ENCODE data around the gene RMND5A.
"Not testable (repeated sequence)": the region's sequence is repeated elsewhere in the genome, so short reads cannot be mapped to it uniquely, and the experiment has no call there.

RMND5A gene, protein sequence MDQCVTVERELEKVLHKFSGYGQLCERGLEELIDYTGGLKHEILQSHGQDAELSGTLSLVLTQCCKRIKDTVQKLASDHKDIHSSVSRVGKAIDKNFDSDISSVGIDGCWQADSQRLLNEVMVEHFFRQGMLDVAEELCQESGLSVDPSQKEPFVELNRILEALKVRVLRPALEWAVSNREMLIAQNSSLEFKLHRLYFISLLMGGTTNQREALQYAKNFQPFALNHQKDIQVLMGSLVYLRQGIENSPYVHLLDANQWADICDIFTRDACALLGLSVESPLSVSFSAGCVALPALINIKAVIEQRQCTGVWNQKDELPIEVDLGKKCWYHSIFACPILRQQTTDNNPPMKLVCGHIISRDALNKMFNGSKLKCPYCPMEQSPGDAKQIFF

DNA sequence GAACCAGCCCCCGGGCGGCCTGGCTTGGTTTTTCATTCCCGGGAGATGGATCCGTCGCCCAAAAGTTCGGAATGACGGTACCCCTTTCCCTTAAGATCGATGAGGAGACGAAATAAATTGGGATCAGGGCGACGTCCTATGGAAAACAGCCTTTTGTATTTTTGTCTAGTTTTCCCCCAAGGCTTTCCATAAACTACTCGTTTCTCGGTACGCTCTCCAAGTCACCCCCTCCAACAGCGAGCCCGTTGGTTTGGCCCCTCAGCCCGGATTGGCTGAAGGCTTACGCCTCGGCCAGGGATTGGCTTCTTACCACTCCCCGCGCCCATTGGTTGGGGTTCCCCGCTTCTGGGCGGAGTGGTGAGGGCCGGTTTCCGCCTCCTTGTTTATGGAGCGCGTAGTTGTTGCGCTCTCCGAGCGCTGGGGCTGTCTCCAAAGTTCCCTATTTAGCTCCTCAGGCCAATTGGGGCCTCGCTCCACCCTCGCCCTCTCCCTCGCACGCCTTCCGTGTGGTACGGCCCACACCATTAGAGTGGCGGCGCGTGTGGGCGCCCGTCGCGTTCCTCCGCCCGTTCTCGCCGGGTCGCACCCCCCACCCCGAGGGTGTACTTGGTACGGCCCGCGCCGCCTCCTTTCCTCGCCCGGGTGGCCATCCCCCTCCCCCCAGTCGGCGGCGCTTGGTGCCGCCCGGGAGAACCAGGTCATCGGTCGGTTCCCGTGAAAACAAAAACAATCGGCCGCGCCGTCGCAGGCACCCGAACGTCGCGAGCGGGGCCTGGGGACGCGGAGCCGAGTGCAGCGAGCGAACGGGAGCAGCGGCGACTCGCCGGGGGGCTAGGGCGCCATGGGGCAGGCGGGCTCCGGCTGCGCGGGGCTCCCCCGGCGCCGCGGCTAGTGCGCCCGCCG is at the start of gene RMND5A:
Gene RMND5A, plus strand, starts transcription at position 655 of the 903 bp plus-strand sequence. CDS start 377 bp downstream, outside the sequence.
- DNase-seq (ENCODE audit: insufficient read length, low spot score) = not testable (repeated sequence)

DNA sequence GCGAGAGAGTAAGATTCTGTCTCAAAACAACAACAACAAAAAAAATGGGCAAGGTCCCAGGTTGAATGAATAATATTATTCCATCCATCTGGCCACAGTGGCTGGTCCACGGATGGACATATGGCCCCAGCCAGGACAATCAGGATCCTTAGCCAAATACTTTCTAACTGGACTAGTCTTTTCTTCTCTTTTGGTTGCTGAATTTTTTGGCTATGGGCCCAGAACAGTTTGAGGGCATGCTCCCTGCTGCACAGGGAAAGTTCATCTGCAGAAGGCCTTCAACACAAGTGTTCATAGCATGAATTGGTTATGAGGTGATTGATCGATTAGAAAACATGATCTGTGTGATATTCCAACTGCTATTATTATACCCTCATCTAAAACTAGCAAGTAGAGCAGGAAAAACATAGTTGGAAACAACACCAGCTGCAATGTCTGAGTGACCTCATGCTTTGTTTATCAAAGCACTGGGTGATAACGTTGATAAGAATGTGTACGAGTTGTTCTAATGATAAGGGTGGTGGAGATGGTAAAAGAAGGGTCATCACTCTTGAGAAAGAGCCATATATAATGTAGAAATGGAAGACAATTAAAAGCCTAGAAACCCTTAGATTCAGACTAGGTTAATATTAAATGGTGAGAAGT is 48.6 kb upstream of the RMND5A start:
- no peak for FAIRE-seq
- no peak for DNase-seq (ENCODE audit: insufficient read length, low spot score)
- TF ChIP-seq, protein P1, sequence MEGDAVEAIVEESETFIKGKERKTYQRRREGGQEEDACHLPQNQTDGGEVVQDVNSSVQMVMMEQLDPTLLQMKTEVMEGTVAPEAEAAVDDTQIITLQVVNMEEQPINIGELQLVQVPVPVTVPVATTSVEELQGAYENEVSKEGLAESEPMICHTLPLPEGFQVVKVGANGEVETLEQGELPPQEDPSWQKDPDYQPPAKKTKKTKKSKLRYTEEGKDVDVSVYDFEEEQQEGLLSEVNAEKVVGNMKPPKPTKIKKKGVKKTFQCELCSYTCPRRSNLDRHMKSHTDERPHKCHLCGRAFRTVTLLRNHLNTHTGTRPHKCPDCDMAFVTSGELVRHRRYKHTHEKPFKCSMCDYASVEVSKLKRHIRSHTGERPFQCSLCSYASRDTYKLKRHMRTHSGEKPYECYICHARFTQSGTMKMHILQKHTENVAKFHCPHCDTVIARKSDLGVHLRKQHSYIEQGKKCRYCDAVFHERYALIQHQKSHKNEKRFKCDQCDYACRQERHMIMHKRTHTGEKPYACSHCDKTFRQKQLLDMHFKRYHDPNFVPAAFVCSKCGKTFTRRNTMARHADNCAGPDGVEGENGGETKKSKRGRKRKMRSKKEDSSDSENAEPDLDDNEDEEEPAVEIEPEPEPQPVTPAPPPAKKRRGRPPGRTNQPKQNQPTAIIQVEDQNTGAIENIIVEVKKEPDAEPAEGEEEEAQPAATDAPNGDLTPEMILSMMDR (IDR thresholded peaks at IDR 0.05; ENCODE audit: insufficient read depth, missing control alignments) = no peak

More for the DNA sequence above, at the start of gene RMND5A:
- FAIRE-seq = not testable (repeated sequence)

DNA sequence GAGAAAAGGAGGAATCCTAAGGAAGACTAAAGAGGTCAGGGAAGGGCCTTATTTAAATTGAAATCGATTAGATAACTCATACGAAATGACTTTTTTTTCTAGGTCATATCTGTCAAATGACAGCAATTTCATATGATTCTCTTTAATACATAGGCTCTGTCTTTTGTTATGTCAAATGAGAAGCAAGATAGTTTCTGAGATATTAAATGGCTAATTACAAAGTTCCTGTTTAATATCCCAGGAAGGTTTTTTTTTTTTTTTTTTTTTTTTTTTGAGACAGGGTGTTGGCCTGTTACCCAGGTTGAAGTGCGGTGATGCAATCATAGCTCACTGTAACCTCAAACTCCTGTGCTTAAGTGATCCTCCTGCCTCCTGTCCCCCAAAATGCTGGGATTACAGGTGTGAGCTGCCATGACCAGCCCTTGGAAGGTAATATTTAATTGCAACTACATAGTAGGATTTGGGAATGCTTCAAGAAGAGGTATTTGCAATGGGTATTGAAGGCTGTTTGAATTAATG is 48.0 kb upstream of the RMND5A start:
- TF ChIP-seq, protein P1 (IDR thresholded peaks at IDR 0.05; ENCODE audit: insufficient read depth, missing control alignments) = no peak
- FAIRE-seq = no peak
- DNase-seq (ENCODE audit: insufficient read length, low spot score) = no peak

DNA sequence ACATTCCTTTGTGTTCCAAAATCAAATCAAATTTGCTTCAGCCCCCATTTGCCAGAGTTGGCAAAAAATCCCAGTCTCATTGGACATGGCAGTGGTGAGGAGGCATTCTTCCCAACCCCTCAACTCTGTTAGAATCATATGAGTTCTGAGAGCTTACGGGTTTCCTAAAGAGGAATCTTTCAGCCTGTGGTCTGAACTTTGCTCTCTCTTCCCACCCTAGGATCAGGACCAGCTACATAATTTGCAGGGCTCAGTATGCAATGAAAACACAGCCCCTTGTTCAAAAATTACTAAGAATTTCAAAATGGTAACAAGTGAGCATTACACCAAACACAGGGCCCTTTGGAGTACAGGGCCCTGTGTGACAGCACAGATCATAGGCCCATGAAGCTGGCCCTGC is 47.1 kb upstream of the RMND5A start:
- FAIRE-seq = no peak
- TF ChIP-seq, protein P1 (IDR thresholded peaks at IDR 0.05; ENCODE audit: insufficient read depth, missing control alignments) = no peak
- DNase-seq (ENCODE audit: insufficient read length, low spot score) = no peak

DNA sequence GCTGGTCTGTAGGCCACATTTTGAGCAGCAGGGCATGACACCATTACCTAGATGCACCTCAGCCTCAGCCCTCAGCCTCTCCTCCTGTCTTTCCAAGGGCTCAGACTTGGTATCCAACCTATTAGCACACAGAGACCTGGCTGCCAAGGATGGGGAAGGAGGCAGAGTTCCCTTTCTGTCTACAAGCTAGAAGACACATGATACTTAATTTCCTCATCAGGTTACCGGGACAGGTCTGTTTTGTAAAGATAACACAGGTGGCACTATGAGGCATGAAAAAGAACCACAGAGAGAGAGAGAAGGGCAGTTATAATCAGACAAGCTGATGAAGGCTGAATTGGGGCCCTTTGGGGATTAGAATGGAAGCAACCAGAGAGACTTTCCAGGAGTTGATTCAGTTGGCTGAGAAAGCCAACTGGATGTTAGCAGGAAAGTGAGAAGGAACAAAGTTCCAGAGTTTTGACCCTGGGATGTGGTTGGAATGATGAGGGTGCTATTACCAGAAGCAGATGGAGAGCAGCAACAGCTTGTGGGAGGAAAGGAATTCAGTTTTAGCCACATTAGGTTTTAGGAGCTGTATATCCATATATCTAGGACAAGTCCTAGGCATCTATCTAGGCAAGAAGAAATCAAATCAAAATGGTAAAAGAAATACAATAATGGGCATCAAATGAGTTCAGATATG is 46.0 kb upstream of the RMND5A start:
- FAIRE-seq (no peak), DNase-seq (ENCODE audit: insufficient read length, low spot score) (no peak)
- TF ChIP-seq, protein P1 (IDR thresholded peaks at IDR 0.05; ENCODE audit: insufficient read depth, missing control alignments) = no peak

DNA sequence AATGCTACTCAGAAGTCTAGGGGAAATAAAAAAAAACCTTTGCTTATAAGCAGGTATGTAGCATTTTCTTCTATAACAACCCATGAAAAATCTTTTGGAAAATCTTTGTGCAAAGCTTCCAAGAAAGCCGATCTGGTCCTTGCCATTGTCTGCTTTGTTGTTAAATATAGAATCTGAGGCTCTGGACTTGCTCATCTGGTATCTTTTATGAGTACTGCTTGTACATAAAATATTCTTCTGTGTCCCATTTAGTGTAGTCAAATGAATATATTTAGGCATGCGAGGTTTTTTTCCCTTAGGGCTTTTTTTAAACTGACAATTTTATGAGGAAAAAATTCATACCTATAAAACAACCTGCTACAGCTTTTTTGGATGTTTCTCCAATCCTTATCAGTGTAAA is 45.0 kb upstream of the RMND5A start:
- no peak for FAIRE-seq
- TF ChIP-seq, protein P1 (IDR thresholded peaks at IDR 0.05; ENCODE audit: insufficient read depth, missing control alignments) = no peak
- no peak for DNase-seq (ENCODE audit: insufficient read length, low spot score)

Measured in D721Med (cell line).